ENCODE results near the gene GALNT17.

Gene GALNT17

DNA sequence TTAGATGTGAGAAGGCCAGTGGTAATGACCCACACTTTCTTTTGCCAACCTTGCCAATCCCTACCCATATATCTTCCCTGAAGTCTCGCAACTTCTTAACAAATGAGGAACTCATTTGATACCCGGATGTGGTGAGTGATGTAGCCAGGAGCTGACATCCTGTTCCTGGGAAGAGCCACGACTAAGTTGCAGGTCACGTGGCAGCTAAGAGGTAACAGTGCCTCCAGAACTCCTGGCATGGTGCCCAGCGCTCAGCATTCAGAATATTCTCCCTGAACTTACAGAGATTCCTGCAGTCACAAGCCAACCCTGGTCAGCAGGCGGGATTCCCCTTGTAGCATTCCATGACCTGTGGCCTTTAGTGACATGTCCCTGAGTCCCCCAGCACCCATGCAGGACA lies 282.5 kb downstream of the GALNT17 start:
- H4K20me1 ChIP-seq (ENCODE audit: insufficient read depth, low read length): no peaks in the 10 kb centered on the region
- H3K9me2 ChIP-seq (replicated peaks; ENCODE audit: insufficient read depth, low read length): no peaks in the 10 kb centered on the region
- no peak overlapping the region for H3K4me3 ChIP-seq (ENCODE audit: low read length)
- H3K9ac ChIP-seq (ENCODE audit: low read length): no peak overlapping the region
- no peak overlapping the region for H2AFZ ChIP-seq (ENCODE audit: low read length)
- H3K79me2 ChIP-seq (ENCODE audit: low read length): no peaks in the 10 kb centered on the region
- H3K27me3 ChIP-seq (replicated peaks; ENCODE audit: insufficient read depth, low read length): no peaks in the 10 kb centered on the region
- no peak overlapping the region for H3K27ac ChIP-seq (ENCODE audit: low read length)
- no peaks in the 10 kb centered on the region for H3K36me3 ChIP-seq (replicated peaks; ENCODE audit: insufficient read depth, low read length)
- no peaks in the 10 kb centered on the region for H3K9me3 ChIP-seq (replicated peaks; ENCODE audit: insufficient read depth, low read length)
- TF ChIP-seq EZH2phosphoT487 (IDR thresholded peaks at IDR 0.05; ENCODE audit: low read length) (no peak), EZH2 (optimal IDR thresholded peaks at IDR 0.05; ENCODE audit: low read depth, low read length) (no peak)
- TF ChIP-seq, protein P1, sequence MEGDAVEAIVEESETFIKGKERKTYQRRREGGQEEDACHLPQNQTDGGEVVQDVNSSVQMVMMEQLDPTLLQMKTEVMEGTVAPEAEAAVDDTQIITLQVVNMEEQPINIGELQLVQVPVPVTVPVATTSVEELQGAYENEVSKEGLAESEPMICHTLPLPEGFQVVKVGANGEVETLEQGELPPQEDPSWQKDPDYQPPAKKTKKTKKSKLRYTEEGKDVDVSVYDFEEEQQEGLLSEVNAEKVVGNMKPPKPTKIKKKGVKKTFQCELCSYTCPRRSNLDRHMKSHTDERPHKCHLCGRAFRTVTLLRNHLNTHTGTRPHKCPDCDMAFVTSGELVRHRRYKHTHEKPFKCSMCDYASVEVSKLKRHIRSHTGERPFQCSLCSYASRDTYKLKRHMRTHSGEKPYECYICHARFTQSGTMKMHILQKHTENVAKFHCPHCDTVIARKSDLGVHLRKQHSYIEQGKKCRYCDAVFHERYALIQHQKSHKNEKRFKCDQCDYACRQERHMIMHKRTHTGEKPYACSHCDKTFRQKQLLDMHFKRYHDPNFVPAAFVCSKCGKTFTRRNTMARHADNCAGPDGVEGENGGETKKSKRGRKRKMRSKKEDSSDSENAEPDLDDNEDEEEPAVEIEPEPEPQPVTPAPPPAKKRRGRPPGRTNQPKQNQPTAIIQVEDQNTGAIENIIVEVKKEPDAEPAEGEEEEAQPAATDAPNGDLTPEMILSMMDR (IDR thresholded peaks at IDR 0.05; ENCODE audit: low read length): no peak
- no peak for DNase-seq
- H3F3A ChIP-seq (ENCODE audit: insufficient read depth, low read length): no peaks in the 10 kb centered on the region
- H3K4me2 ChIP-seq (ENCODE audit: low read depth, low read length): no peak overlapping the region
- H3K4me1 ChIP-seq (ENCODE audit: low read length): no peaks in the 10 kb centered on the region

DNA sequence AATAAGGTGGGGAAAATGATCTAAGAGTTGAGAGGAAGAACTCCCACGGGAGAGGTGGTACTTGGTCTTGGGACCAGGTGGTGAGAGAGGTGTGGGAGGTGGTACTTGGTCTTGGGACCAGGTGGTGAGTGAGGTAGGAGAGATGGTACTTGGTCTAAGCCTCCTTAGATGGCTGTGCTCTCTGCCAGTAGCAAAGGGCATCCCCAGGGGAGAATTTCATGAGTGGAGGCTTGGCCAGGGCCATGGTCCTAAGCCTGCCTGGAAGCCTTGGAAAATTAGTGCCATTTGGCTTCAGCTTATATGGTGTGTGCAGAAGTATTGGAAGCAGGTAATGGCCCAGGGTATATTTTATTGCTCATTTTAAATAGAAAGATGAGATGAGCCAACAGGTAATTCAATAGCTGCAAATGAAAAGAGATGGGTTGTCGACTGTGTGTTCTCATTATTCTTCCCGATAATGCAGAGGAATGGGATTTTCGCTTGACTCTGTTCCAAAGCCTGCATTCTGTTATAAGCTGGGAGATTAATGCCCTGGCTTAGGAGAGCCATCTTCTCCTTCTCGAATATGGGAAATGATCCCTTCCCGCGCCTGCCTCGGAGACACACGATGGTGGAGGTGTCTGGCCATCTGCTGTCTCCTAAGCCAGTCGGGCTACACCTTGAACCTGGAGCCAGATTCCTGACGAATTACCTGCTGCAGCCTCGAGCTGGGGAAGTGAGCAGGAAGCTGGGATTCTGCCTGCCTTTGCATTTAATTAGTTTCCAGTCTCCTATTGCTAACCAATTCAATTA lies 287.8 kb downstream of the GALNT17 start:
- Histone ChIP-seq H4K20me1 (ENCODE audit: insufficient read depth, low read length) (no peaks in the 10 kb centered on the region), H3K4me1 (ENCODE audit: low read length) (no peaks in the 10 kb centered on the region), H3K4me3 (ENCODE audit: low read length) (no peak overlapping the region), H3K9ac (ENCODE audit: low read length) (no peak overlapping the region), H2AFZ (ENCODE audit: low read length) (no peak overlapping the region), H3K4me2 (ENCODE audit: low read depth, low read length) (no peak overlapping the region), H3K9me2 (replicated peaks; ENCODE audit: insufficient read depth, low read length) (no peaks in the 10 kb centered on the region), H3F3A (ENCODE audit: insufficient read depth, low read length) (no peaks in the 10 kb centered on the region), H3K27me3 (replicated peaks; ENCODE audit: insufficient read depth, low read length) (no peaks in the 10 kb centered on the region), H3K79me2 (ENCODE audit: low read length) (no peaks in the 10 kb centered on the region), H3K27ac (ENCODE audit: low read length) (no peak overlapping the region), H3K36me3 (replicated peaks; ENCODE audit: insufficient read depth, low read length) (no peaks in the 10 kb centered on the region), H3K9me3 (replicated peaks; ENCODE audit: insufficient read depth, low read length) (no peaks in the 10 kb centered on the region)
- TF ChIP-seq EZH2 (optimal IDR thresholded peaks at IDR 0.05; ENCODE audit: low read depth, low read length): no peak
- TF ChIP-seq, protein P1 (IDR thresholded peaks at IDR 0.05; ENCODE audit: low read length): no peak
- TF ChIP-seq EZH2phosphoT487 (IDR thresholded peaks at IDR 0.05; ENCODE audit: low read length): no peak
- no peak for DNase-seq

DNA sequence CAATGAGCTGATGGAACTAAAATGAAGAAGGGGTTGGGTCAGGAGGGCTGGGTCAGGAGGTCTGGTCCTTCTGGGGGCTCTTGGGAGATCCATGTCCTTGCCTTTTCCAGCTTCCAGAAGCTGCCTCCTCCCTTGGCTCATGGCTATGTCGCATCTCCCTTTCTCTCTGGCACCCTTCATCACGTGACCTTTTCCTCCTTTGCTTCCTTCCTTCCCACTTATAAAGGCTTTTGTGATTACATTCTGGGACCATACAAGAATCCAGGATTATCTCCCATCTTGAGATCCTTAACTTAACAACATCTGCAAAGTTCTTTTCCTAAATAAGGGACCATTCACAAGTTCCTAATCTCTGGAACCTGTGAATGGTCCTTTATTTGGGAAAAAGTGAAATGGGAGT lies 290.2 kb downstream of the GALNT17 start:
- Histone ChIP-seq H4K20me1 (ENCODE audit: insufficient read depth, low read length) (no peaks in the 10 kb centered on the region), H3F3A (ENCODE audit: insufficient read depth, low read length) (no peaks in the 10 kb centered on the region), H3K36me3 (replicated peaks; ENCODE audit: insufficient read depth, low read length) (no peaks in the 10 kb centered on the region), H3K4me2 (ENCODE audit: low read depth, low read length) (no peak overlapping the region), H3K4me3 (ENCODE audit: low read length) (no peak overlapping the region), H3K79me2 (ENCODE audit: low read length) (no peaks in the 10 kb centered on the region), H2AFZ (ENCODE audit: low read length) (no peak overlapping the region), H3K9ac (ENCODE audit: low read length) (no peak overlapping the region), H3K9me2 (replicated peaks; ENCODE audit: insufficient read depth, low read length) (no peaks in the 10 kb centered on the region), H3K9me3 (replicated peaks; ENCODE audit: insufficient read depth, low read length) (no peaks in the 10 kb centered on the region), H3K27ac (ENCODE audit: low read length) (no peak overlapping the region), H3K4me1 (ENCODE audit: low read length) (no peaks in the 10 kb centered on the region), H3K27me3 (replicated peaks; ENCODE audit: insufficient read depth, low read length) (no peaks in the 10 kb centered on the region)
- no peak for DNase-seq
- no peak for TF ChIP-seq EZH2phosphoT487 (IDR thresholded peaks at IDR 0.05; ENCODE audit: low read length)
- TF ChIP-seq EZH2 (optimal IDR thresholded peaks at IDR 0.05; ENCODE audit: low read depth, low read length): no peak
- TF ChIP-seq, protein P1 (IDR thresholded peaks at IDR 0.05; ENCODE audit: low read length): no peak
